Smooth muscle cell of the coronary artery (primary cell): ENCODE data around the gene MARCHF6. TPM values are rescaled to one million over a fixed set of nuclear protein-coding genes. Genes with fewer than 3 reads are reported as not detected.

Source experiments
- total RNA-seq: library from RNA; depleted of rRNA; stranded (reverse); fragments of >200 nt; gene quantifications from 2 replicates; pipeline ENCODE4 v1.2.3, GENCODE V29; 2014; ENCODE audit warnings: low replicate concordance

The MARCHF6 gene
- total RNA-seq = 42.5 and 105 TPM in 2 replicates

GRCh38 chr5:10353241-10354047 is at the start of gene MARCHF6:
Gene MARCHF6 (plus strand): TSS chr5:10353695. CDS start chr5:10353899, 204 bp downstream.

GRCh38 chr5:10307206-10308148 is 46.0 kb upstream of the MARCHF6 start, which contains the start of gene CMBL:
Gene CMBL (minus strand): TSS chr5:10307902. CDS start chr5:10290762, 17,140 bp downstream.

Other genes starting within 250 kb of the MARCHF6 start
- gene ATPSCKMT, start 103.8 kb upstream of the MARCHF6 start, total RNA-seq = 20.3 and 24.6 TPM in 2 replicates
- gene CCT5, start 103.4 kb upstream of the MARCHF6 start, total RNA-seq = 466 and 512 TPM in 2 replicates
- 6.2 and 21.6 TPM in 2 replicates for gene CMBL, start 45.8 kb upstream of the MARCHF6 start, total RNA-seq
- gene ROPN1L, start 88.2 kb downstream of the MARCHF6 start, total RNA-seq = 0.15 TPM in 1 of 2 replicates, not detected in the other
- gene ANKRD33B, start 210.4 kb downstream of the MARCHF6 start, total RNA-seq = 3.1 and 5.5 TPM in 2 replicates